HEK293T (cell line): ENCODE measurements around the gene SPEG.

Source experiments
- CTCF ChIA-PET: fragments of 350-600 bp; formaldehyde crosslinking; extraction: SDS; loops from one replicate; lab custom pipeline; 2021; ENCODE audit warnings: antibody characterized with exemption, inconsistent platforms; lab: Yijun Ruan, JAX
- POLR2A ChIA-PET: fragments of 350-600 bp; formaldehyde crosslinking; extraction: SDS; loops from one replicate; lab custom pipeline; 2020; ENCODE audit warnings: antibody characterized with exemption, inconsistent platforms; lab: Yijun Ruan, JAX
- DNase-seq: peaks from one replicate; pipeline ENCODE4 v3.0.0; 2012; ENCODE audit warnings: mixed read lengths; ENCODE audit errors: extremely low spot score
- ARNT ChIP-seq: fragments of 450-650 bp; IDR thresholded peaks from 2 replicates; pipeline ENCODE4 v1.6.1; 2017; ENCODE audit warnings: mild to moderate bottlenecking
- BHLHE40 ChIP-seq: fragments of 450-650 bp; IDR thresholded peaks from 2 replicates; pipeline ENCODE4 v1.6.1; 2016; ENCODE audit warnings: mild to moderate bottlenecking, moderate library complexity, borderline replicate concordance
- CTBP1 ChIP-seq: fragments of 450-650 bp; IDR thresholded peaks from 2 replicates; pipeline ENCODE4 v1.6.1; 2016; ENCODE audit warnings: borderline replicate concordance
- FOXA1 ChIP-seq: fragments of 450-650 bp; IDR thresholded peaks from 2 replicates; pipeline ENCODE4 v1.6.1; 2016; ENCODE audit warnings: mild to moderate bottlenecking
- FOXM1 ChIP-seq: fragments of 450-650 bp; IDR thresholded peaks from 2 replicates; pipeline ENCODE4 v1.6.1; 2017; ENCODE audit warnings: mild to moderate bottlenecking, borderline replicate concordance
- HDGF ChIP-seq: fragments of 450-650 bp; IDR thresholded peaks from 2 replicates; pipeline ENCODE4 v1.6.1; 2017; ENCODE audit warnings: antibody characterized with exemption, borderline replicate concordance
- L3MBTL2 ChIP-seq: fragments of 450-650 bp; conservative IDR thresholded peaks from 2 replicates; pipeline ENCODE4 v1.6.1; 2016; ENCODE audit warnings: mild to moderate bottlenecking
- LEF1 ChIP-seq: fragments of 450-650 bp; IDR thresholded peaks from 2 replicates; pipeline ENCODE4 v1.6.1; 2017; ENCODE audit warnings: mild to moderate bottlenecking, borderline replicate concordance
- NFRKB ChIP-seq: fragments of 450-650 bp; IDR thresholded peaks from 2 replicates; pipeline ENCODE4 v1.6.1; 2016; ENCODE audit warnings: mild to moderate bottlenecking, moderate library complexity
- SP1 ChIP-seq: fragments of 450-650 bp; IDR thresholded peaks from 2 replicates; pipeline ENCODE4 v1.6.1; 2017
- SUZ12 ChIP-seq: fragments of 450-650 bp; IDR thresholded peaks from 2 replicates; pipeline ENCODE4 v1.6.1; 2016; ENCODE audit warnings: mild to moderate bottlenecking
- TARDBP ChIP-seq: fragments of 450-650 bp; IDR thresholded peaks from 2 replicates; pipeline ENCODE4 v1.6.1; 2016
- ZNF384 ChIP-seq: fragments of 450-650 bp; IDR thresholded peaks from 2 replicates; pipeline ENCODE4 v1.6.1; 2016
- TF ChIP-seq, protein P1 (sequence below): fragments of 450-650 bp; IDR thresholded peaks from 2 replicates; pipeline ENCODE4 v1.6.1; 2016

The SPEG gene

DNA sequence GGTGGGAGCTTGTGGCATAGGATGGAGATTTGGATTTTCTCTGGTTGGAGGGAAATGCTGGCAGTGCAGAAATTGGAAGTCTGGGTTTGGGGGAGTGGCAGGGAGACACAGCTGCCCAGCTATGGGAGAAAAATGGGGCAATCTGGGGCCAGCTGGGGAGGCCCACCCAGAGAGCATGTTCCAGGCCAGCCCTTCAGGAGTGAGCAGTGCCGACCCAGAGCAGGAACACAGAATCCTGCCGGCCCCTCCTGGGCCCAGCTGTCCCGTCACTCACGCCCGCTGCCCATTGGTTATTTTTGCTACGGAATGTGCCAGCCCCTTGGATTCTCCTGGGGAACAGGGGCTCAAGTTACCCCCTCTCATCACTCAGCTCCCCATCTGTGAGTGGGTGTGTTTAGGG lies 4.9 kb downstream of the SPEG start:
- DNase-seq: no peak
- POLR2A ChIA-PET: interaction anchor here (1.3 kb wide), 2 partner anchors 52 to 104 kb away, joined by 4 read pairs; partner anchors contain the start of genes CHPF, DNPEP and TMEM198
- CTCF ChIA-PET: interaction anchor here (1.2 to 1.8 kb wide), 4 partner anchors 20 to 90 kb away, joined by 3 to 7 read pairs (median 4); a partner anchor contains a TSS
- no peak for TF ChIP-seq CTBP1

DNA sequence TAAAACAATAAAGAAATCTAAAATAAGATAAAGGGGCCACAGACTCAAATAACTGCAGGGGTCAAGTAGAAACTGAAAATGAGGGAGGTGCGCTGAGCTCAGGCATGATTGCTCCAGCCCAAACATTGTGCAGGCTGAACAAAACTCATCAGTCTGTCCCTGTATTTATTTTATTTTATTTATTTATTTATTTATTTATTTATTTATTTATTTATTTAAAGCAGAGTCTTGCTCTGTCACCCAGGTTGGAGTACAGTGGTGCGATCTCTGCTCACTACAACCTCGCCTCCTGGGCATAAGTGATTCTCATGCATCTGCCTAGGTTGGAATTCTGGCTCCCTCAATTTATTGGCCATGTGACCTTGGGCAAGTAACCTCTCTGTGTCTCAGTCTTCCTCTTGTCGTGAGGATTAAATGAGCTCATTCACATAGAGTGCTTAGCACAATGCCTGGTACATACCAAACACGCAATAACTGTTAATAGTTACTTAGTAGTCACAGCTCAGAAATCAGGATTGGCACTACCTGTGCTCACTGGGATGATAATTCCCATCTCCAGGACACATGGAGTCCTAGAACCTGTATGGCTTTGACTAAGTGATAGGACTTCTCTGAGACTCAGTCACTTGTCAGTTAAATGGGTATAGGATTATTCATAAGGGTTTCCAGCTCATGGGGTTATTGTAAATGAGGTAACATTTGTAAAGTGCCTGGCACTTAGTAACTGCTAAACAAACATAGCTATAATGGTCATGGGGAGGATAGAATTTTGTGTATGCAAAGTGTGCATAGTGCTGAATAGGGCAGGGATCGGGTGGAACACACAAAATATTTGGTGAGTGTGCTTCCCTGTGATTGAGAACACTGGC lies 6.0 kb downstream of the SPEG start:
- CTCF ChIA-PET: interaction anchor here (0.6 to 1.8 kb wide), 3 partner anchors 55 to 195 kb away, joined by 3 to 4 read pairs (median 3); a partner anchor contains a TSS
- TF ChIP-seq SP1 (no peak), FOXA1 (no peak), ZNF384 (no peak), TARDBP (no peak), HDGF (no peak)
- TF ChIP-seq, protein P1, sequence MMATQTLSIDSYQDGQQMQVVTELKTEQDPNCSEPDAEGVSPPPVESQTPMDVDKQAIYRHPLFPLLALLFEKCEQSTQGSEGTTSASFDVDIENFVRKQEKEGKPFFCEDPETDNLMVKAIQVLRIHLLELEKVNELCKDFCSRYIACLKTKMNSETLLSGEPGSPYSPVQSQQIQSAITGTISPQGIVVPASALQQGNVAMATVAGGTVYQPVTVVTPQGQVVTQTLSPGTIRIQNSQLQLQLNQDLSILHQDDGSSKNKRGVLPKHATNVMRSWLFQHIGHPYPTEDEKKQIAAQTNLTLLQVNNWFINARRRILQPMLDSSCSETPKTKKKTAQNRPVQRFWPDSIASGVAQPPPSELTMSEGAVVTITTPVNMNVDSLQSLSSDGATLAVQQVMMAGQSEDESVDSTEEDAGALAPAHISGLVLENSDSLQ: no peak
- DNase-seq: no peak
- POLR2A ChIA-PET: interaction anchor here (0.9 to 1.3 kb wide), 2 partner anchors 103 to 157 kb away, joined by 3 to 4 read pairs; partner anchors contain the start of genes CHPF, STK11IP and TMEM198

DNA sequence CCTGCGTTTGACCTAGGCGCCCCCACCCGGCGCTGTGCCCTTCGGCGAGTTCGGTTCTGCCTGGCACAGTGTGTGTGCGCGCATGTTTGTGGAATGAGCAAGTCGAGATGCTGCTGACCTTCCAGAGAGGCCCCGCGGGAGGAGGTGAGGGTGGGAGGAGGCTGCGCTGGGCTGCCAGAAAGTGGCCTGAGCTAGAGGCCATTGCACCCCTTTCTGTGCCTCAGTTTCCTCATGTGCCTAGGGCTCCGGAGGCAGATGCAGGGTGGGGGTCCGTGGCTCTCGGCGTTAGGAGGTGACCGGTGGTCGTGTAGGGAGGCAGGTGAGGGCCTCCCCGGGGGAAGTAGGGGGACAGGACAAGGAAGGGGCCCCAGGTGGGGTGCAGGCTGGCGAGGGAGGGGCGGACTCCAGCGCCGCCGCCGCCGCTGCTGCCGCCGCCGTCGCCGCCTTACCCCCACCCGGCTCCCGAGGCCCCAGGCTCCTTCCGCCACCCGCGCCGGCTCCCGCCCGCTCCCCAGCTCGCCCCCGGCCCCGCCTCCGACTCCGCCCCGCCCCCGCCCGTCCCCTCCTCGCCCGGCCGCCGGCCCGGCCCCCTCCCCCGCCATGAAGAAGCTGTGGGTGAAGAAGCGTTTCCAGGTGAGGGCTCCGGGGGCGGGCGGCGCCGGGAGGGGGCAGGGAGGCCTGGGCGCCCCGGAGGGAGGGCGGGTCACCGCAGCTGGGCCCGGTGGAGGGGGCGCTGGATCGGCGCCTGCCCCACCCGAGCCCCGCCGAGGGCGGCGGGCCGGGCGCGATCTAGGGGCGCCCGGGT lies 7.0 kb downstream of the SPEG start:
- ChIA-PET POLR2A (interaction anchor here (0.6 to 1.3 kb wide), 3 partner anchors 8 to 53 kb away, joined by 3 to 5 read pairs (median 4); partner anchors contain the start of gene DNPEP), CTCF (interaction anchor here (0.6 to 0.7 kb wide), 2 partner anchors 39 to 194 kb away, joined by 3 to 4 read pairs; no protein-coding TSS in a partner anchor)
- no peak for TF ChIP-seq FOXA1
- no peak for TF ChIP-seq BHLHE40
- TF ChIP-seq ARNT: no peak
- DNase-seq: peak; percentile 85

DNA sequence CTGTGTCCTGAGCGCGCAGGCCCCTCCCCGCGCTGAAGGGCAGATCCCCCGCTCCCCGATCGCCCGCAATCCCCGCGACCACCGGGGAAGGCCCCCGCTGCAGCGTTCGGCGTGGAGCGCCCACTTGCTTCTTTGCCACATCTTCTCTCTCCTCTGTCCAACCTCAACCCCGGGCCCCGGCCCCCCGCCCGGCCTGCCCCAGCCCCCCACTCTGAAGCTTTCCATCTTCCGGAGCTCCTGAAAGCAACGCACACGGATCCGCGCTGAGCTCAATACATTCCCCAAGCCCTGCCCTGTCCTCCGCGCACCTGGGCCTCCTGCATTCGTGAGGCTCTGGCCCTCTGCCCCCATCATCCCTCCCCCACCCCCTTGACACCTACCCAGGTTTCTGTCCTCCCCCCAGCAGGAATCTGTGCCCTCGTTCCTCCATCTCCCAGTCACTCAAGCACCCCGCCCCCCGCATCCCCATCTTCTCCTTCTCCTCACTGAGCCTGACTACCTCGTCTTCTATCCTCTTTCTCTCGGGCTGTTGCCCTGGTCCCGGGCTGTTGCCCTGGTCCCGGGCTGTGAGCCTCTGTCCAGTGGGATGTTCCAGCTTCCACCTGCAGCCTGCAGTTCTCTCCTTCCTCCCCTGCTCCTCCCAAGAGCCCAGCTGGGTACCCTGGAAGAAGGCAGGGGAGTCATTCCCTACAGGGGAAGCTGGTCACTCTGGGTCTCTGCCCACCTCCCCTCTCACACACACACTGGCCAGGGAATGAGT lies 7.8 kb downstream of the SPEG start:
- ChIA-PET CTCF (interaction anchor here (0.6 to 0.7 kb wide), 2 partner anchors 17 to 40 kb away, joined by 4 read pairs; no protein-coding TSS in a partner anchor), POLR2A (interaction anchor here (0.6 to 1.3 kb wide), 3 partner anchors 8 to 54 kb away, joined by 3 to 5 read pairs (median 4); partner anchors contain the start of gene DNPEP)
- DNase-seq: no peak
- TF ChIP-seq NFRKB (no peak), FOXM1 (no peak), CTBP1 (no peak), LEF1 (no peak)

DNA sequence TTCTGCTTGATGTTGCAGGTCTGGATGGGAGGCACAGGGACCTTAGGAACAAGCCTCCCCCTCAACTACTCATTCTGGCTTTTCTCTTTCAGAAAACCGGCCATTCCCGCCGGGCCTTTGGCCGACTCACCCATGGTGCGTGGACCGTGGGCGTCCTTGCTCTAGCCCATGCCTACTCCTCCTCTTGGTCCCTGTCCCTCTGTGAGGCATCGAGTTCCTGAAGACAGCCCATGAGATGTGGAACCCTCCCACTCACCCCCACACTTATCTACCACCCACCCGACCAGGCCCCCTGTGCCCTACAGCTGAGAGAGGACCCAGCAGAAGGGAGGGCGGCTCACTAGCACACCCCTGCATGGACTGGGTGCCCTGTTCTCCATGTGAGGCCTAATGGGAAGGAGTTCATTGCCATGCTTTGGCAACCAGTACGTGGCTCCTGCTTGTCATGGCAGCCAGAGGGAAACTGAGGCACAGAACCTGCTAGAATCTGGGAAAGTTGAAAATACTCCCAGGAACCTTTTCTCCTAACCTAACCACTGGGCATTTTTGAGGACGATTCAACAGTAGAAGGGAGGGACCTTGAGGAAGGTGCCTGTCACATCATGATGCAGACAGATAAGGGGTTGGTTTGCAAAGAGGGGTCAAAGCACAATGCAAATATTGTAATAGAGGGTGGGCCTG lies 8.5 kb downstream of the SPEG start:
- CTCF ChIA-PET: interaction anchor here (0.6 kb wide), 1 partner anchor 16 kb away, joined by 4 read pairs; no protein-coding TSS in a partner anchor
- POLR2A ChIA-PET: no interaction called here
- no peak for TF ChIP-seq SP1
- no peak for DNase-seq

DNA sequence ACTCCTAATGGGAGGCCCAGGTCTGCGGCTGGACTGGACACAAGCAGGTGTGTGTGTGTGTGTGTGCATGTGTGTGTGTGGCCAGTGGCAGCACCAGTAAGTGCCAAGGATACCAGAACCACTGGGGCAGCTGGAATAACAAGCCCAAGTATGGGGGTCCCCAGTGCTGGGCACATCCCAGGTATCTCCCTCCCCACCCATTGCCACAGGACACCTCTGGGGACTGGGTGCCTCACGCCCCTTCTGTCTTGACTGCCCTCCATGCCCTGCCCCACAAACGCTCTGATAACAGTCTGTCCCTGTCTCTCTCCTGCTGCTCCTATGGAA lies 9.0 kb downstream of the SPEG start:
- ChIA-PET POLR2A (interaction anchor here (0.8 kb wide), 1 partner anchor 55 kb away, joined by 3 read pairs; no protein-coding TSS in a partner anchor), CTCF (no interaction called here)
- DNase-seq: no peak
- no peak for TF ChIP-seq ARNT
- TF ChIP-seq ZNF384: no peak
- no peak for TF ChIP-seq NFRKB
- TF ChIP-seq CTBP1: no peak
- TF ChIP-seq L3MBTL2: no peak
- TF ChIP-seq, protein P1: no peak
- no peak for TF ChIP-seq LEF1
- TF ChIP-seq SUZ12: no peak
- no peak for TF ChIP-seq FOXM1
- no peak for TF ChIP-seq HDGF
